Kidney epithelial cell (primary cell): Measurements from ENCODE around the gene DLL1. TPM values are rescaled to one million over a fixed set of nuclear protein-coding genes. Genes with fewer than 3 reads are reported as not detected.

Experiments used
- DNase-seq: peaks from one replicate; pipeline ENCODE4 v3.0.0-alpha.2; 2010; ENCODE audit warnings: low read depth
- H3K27me3 ChIP-seq: 2 replicates; pipeline ENCODE4 v1.6.0; 2011; ENCODE audit warnings: low read length; ENCODE audit not compliant: control insufficient read depth, insufficient read depth
- H3K36me3 ChIP-seq: 2 replicates; pipeline ENCODE4 v1.5.1; 2011; ENCODE audit warnings: low read length; ENCODE audit not compliant: control insufficient read depth, insufficient read depth
- H3K4me3 ChIP-seq: 2 replicates; pipeline ENCODE4 v1.5.1; 2011; ENCODE audit warnings: low read depth, mild to moderate bottlenecking, control low read depth, low read length
- total RNA-seq: library from RNA; depleted of rRNA; stranded (reverse); fragments of >200 nt; gene quantifications from 2 replicates; pipeline ENCODE4 v1.2.3, GENCODE V29; 2015
- TF ChIP-seq, protein P1 (sequence below): IDR thresholded peaks from 2 replicates; pipeline ENCODE4 v1.5.1; 2011; ENCODE audit warnings: mild to moderate bottlenecking, moderate library complexity, low read length, control low read depth, inconsistent platforms; ENCODE audit not compliant: insufficient read depth, poor library complexity, severe bottlenecking

Gene DLL1
- total RNA-seq, 1 donor from 2014 or later, result 3.8 TPM

DNA sequence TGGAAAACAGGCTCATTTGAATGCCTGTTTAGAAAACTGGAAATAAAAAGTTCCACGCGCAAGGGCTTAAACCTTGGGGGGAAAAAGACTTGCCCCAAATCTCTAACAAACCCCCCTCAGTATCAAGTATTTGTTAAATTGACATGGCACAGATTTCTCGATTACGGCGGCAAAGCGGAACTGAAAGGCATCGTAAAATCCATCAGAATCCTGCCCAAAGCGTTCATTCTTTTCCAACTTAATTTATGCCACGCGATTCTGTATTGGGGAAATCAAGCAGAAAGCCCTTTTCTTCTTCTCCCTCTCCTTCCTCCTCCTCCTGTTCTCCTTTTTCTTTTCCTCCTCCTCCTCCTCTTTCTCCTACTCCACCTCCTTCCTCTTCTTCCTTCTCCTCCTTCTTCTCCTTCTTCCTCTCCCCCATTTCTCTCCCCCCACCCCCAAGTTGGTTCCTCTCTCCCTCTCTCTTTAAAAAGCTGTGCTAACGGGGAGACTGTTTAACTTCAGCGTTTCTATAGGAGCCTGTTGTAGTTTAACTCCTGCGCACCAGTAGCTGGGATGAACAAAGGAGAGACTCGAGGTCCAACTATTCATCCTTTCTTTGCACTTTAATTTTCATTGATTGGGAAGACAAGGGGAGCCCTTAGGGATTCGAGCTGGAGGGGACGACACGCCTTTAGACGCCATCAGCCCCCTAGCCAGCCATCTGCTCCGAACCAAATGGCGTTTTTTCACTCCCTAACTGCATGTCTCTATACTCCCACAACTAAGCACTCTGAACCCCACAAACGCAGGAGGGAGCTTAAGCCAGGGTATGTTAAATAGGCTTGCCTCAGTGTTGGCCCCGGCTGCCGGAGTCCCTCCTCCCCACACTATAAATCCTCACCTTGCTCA, 2.7 kb upstream of the DLL1 start:
- H3K27me3 ChIP-seq, result peaks cover 70% of the 10 kb centered on the region
- H3K36me3 ChIP-seq, result no peaks in the 10 kb centered on the region
- TF ChIP-seq, protein P1, sequence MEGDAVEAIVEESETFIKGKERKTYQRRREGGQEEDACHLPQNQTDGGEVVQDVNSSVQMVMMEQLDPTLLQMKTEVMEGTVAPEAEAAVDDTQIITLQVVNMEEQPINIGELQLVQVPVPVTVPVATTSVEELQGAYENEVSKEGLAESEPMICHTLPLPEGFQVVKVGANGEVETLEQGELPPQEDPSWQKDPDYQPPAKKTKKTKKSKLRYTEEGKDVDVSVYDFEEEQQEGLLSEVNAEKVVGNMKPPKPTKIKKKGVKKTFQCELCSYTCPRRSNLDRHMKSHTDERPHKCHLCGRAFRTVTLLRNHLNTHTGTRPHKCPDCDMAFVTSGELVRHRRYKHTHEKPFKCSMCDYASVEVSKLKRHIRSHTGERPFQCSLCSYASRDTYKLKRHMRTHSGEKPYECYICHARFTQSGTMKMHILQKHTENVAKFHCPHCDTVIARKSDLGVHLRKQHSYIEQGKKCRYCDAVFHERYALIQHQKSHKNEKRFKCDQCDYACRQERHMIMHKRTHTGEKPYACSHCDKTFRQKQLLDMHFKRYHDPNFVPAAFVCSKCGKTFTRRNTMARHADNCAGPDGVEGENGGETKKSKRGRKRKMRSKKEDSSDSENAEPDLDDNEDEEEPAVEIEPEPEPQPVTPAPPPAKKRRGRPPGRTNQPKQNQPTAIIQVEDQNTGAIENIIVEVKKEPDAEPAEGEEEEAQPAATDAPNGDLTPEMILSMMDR, result no peak
- no peak overlapping the region for H3K4me3 ChIP-seq
- no peak for DNase-seq

DNA sequence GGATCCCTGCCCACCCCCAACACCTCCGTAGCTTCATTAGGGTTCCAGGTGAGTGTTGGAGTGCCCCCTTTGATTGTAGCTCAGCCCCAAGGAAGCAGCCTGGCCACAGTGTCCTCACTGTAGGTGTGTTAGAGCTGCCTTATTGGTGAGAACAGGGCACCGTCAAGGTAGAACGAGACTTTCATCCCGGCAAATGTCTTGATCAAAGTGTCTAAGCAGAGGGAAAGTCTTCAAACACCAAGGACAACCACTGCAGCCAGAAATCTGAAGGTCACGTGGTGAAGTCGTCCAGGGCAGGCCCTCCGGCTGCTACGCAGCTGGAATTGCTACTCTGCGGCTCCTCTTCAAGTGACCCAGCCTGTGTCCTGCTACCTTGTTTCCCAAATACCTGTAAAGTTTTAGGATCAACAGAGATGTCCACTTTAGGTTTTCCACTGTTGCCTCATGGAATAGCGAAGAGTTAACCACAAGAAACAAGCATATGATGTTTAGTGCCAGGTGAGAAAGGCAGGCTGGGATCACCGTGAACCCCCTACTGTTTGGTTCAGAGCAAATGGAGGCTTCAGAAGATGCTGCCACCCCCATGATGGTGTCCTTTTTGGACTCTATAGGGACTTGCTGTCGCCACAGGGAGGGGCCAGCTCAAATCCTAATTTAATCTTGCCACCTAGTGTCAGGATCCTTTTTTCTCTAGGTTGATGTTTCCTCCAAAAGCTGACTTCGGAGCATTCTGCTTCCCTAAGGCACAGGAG, 1.7 kb upstream of the DLL1 start:
- H3K4me3 ChIP-seq, result no peak overlapping the region
- H3K27me3 ChIP-seq, result peaks cover 80% of the 10 kb centered on the region
- H3K36me3 ChIP-seq, result no peaks in the 10 kb centered on the region
- TF ChIP-seq, protein P1, result no peak
- no peak for DNase-seq

DNA sequence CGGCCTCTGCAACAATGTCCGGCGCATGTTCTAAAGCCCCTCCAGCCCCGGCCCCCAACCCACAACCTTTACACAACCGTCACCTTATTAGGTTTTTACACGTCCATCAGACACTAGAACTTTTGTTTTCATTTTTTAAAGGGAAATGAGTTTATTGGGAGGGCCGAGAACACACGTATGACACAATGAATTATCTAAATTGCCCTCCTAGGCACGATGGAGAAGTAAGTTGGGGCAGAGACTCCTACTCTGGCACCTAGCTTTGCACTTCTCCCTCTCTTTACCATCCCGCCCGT, 1.2 kb upstream of the DLL1 start:
- Histone ChIP-seq H3K27me3 (peaks cover 84% of the 10 kb centered on the region), H3K36me3 (no peaks in the 10 kb centered on the region), H3K4me3 (no peak overlapping the region)
- DNase-seq, result no peak
- TF ChIP-seq, protein P1, result no peak

DNA sequence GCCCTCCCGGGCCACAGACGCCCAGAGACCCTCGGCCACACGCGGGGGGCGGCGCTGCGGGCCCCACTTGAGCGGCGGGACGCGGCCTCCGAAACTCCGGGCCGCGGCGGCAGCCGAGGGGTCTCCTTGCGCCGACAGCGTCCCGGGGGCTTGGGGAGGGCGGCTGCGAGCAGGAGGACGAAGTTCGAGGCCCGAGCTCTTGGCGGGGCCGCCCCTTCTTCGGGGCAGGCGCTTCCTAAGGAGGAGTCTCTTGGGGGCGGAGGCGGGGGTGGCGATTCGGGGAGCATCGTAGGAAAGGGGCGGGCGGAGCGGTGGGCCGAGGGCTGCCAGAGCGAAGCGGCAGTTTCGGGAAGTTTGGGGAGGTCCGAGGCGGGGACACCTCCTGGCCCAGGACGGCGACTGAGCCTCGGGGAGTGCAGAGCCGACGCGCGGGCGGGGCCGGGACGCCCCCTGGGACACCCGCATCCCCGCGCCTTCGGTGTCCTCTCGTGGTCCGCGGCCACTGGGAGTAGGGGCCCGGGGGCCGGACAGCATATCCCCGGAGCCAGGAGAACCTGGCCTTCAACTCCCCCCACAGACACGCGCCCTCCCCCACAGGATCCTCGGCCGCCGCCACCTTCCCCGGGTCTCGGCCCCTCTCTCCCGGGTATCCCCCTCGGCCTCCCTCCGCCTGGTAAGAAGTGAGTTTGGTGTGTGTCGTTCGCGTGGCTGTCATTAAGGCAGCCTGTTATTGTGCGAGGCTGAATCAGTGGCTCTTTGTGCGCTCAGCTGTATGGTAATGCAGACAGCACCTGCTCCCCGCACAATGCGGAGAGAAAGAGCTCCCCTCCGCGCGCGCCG, 613 bp upstream of the DLL1 start:
- no peaks in the 10 kb centered on the region for H3K36me3 ChIP-seq
- TF ChIP-seq, protein P1, result no peak
- no peak for DNase-seq
- peak overlapping the region; percentile 15 for H3K4me3 ChIP-seq
- peaks cover 79% of the 10 kb centered on the region for H3K27me3 ChIP-seq

DNA sequence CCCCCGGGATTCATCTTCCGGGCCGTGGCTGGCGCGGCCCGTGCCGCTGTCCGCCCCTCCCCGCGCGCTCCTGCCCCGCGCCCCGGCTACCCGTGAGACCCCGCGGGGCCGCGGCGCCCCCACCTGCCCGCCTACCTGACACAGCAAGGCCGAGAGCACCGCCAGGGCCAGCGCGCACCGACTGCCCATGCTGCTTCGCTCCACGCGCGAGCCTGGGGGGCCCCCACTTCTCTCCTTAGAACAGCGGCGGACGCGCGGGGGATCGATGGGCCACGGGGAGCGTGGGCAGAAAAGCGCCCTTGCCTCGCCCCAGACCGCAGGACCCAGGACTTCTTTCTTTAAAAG, 955 bp downstream of the DLL1 start:
- no peak for DNase-seq
- peak overlapping the region; percentile 46 for H3K4me3 ChIP-seq
- TF ChIP-seq, protein P1, result no peak
- H3K36me3 ChIP-seq, result no peaks in the 10 kb centered on the region
- H3K27me3 ChIP-seq, result peaks cover 71% of the 10 kb centered on the region
